CD8-positive, alpha-beta memory T cell (primary cell): Measurements from ENCODE around the gene GHRH. TPM values are rescaled to one million over a fixed set of nuclear protein-coding genes. Genes with fewer than 3 reads are reported as not detected.

ENCODE experiments used
- CTCF ChIA-PET: fragments of 350-600 bp; sonication (Branson Sonifier 250); formaldehyde crosslinking; loops from one replicate; lab custom pipeline; 2021; ENCODE audit warnings: antibody characterized with exemption; lab: Charles Lee
- POLR2A ChIA-PET: fragments of 350-600 bp; sonication (Branson Sonifier 250); formaldehyde crosslinking; loops from one replicate; lab custom pipeline; 2021; ENCODE audit warnings: antibody characterized with exemption; lab: Charles Lee
- DNase-seq, 5 donors: peaks; one replicate each; pipeline versions ENCODE4 v3.0.0 to v3.0.0-alpha.2; 2020 to 2022; ENCODE audit warnings: mixed read lengths in 1 of 5
- H3K27ac ChIP-seq: one replicate; pipeline ENCODE4 v1.7.0; 2013; ENCODE audit warnings: low read depth, mild to moderate bottlenecking, low read length, moderate library complexity
- H3K27me3 ChIP-seq: 2 replicates; pipeline ENCODE4 v1.7.0; 2013; ENCODE audit warnings: low read length, mild to moderate bottlenecking; ENCODE audit not compliant: insufficient read depth, poor library complexity, severe bottlenecking
- H3K36me3 ChIP-seq: 2 replicates; pipeline ENCODE4 v1.7.0; 2013; ENCODE audit warnings: mild to moderate bottlenecking, low read length, moderate library complexity; ENCODE audit not compliant: insufficient read depth
- H3K4me1 ChIP-seq: 2 replicates; pipeline ENCODE4 v1.7.0; 2013; ENCODE audit warnings: mild to moderate bottlenecking, low read length, moderate library complexity; ENCODE audit not compliant: insufficient read depth
- H3K4me3 ChIP-seq: 2 replicates; pipeline ENCODE4 v1.7.0; 2013; ENCODE audit warnings: mild to moderate bottlenecking, low read length
- H3K9me3 ChIP-seq: 2 replicates; pipeline ENCODE4 v1.7.0; 2013; ENCODE audit warnings: mild to moderate bottlenecking, low read length
- H3K27ac Mint-ChIP-seq, 8 donors: one replicate each; pipeline ENCODE4 v1.8.0; 2020 to 2021; ENCODE audit warnings: mixed read lengths in 8 of 8, mild to moderate bottlenecking in 6 of 8, inconsistent platforms in 3 of 8, moderate library complexity in 3 of 8
- H3K27me3 Mint-ChIP-seq, 2 donors: one replicate each; pipeline ENCODE4 v1.8.0; 2020 to 2021; ENCODE audit warnings: mixed read lengths in 2 of 2, mild to moderate bottlenecking in 1 of 2, moderate library complexity in 1 of 2
- H3K36me3 Mint-ChIP-seq, 3 donors: one replicate each; pipeline ENCODE4 v1.8.0; 2020 to 2021; ENCODE audit warnings: mixed read lengths in 3 of 3, inconsistent platforms in 1 of 3, mild to moderate bottlenecking in 1 of 3
- H3K4me1 Mint-ChIP-seq, 3 donors: one replicate each; pipeline ENCODE4 v1.8.0; 2020 to 2021; ENCODE audit warnings: mixed read lengths in 3 of 3, inconsistent platforms in 1 of 3, mild to moderate bottlenecking in 1 of 3
- H3K4me3 Mint-ChIP-seq, 7 donors: one replicate each; pipeline ENCODE4 v1.8.0; 2020 to 2021; ENCODE audit warnings: mixed read lengths in 7 of 7, mild to moderate bottlenecking in 6 of 7, moderate library complexity in 4 of 7, inconsistent platforms in 2 of 7
- H3K9me3 Mint-ChIP-seq, 5 donors: one replicate each; pipeline ENCODE4 v1.8.0; 2020 to 2022; ENCODE audit warnings: mixed read lengths in 5 of 5, mild to moderate bottlenecking in 3 of 5, moderate library complexity in 2 of 5, inconsistent platforms in 1 of 5
- polyA plus RNA-seq: library from polyadenylated mRNA; unstranded; fragments of 300-500 nt; fragmentation: Illumina TruSeq; gene quantifications from one replicate; pipeline ENCODE4 v1.2.3, GENCODE V29; 2021
- total RNA-seq, 2 experiments: library from RNA; stranded (reverse); gene quantifications; one replicate each; pipeline ENCODE4 v1.2.3, GENCODE V29; 2021

GHRH gene
- total and polyA plus RNA-seq, 3 experiments from 2014 or later: not detected

DNA sequence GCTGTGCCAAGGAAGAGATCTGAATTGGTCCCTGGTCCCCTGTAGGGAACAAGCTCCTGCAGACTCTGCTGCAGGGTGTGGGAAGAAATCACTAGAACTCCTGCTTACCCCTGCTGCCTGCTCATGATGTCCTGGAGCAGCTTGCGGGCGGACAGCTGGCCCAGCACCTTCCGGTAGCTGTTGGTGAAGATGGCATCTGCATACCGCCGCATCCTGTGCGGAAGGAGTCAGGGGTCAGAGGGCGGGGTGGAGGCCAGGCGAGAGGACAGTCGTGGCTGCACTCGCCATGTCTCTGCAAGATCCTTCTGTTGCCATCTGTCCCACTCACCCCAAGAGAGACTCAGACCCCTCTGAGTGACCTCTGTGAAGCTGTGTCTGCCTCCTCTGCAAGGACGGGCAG is 5.3 kb downstream of the GHRH start:
- no peaks in the 10 kb centered on the region for H3K9me3 ChIP-seq
- H3K4me1 ChIP-seq: no peaks in the 10 kb centered on the region
- no peaks in the 10 kb centered on the region for H3K4me1 Mint-ChIP-seq
- H3K9me3 Mint-ChIP-seq: peaks cover 0 to 6% (median 1%) of the 10 kb centered on the region in 5 donors
- H3K27ac Mint-ChIP-seq: peak overlapping the region in 1 of 8 donors; percentile 55
- no peaks in the 10 kb centered on the region for H3K36me3 ChIP-seq
- H3K4me3 Mint-ChIP-seq: no peak overlapping the region
- H3K27me3 Mint-ChIP-seq: peaks cover 0 to 29% of the 10 kb centered on the region in 2 donors
- POLR2A ChIA-PET: no interaction called here
- CTCF ChIA-PET: interaction anchor here (0.6 kb wide), 1 partner anchor 67 kb away, joined by 3 read pairs; no protein-coding TSS in a partner anchor
- H3K4me3 ChIP-seq: no peak overlapping the region
- H3K36me3 Mint-ChIP-seq: no peaks in the 10 kb centered on the region
- H3K27ac ChIP-seq: no peak overlapping the region
- DNase-seq: no peak
- H3K27me3 ChIP-seq: peaks cover 9% of the 10 kb centered on the region

DNA sequence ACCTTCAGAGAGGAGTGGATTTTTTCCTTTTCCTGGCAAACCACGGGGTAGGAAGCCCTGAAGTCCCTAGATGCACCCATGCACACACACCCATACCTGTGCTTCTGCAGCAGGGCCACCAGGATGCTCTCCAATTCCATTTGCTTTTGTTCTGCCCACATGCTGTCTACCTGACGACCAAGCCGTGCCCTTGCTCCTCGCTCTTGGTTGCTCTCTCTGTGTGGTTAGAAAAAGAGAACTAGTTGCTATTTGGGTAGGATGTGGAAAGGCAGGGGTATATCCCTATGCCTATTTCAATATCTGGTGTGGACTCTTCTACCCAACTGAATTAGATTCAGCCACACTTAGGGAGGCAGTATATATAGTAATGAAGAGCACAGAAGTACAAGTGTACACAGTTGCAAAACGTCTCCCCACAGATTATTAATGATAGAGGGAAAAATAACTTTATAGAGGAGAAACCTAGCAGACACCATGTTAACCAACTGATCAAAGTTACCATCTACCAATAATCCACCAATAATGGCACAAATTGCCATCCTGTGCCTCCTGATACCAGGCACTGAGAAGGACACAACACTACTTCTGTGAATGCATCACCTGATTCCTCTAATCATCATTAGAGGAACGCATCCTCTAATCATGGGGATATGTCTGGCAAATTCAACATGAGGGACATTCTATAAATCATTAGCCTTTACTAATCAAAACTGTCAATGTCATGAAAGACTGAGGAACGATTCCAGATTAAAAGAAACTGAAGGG is 7.3 kb downstream of the GHRH start:
- H3K9me3 ChIP-seq: no peaks in the 10 kb centered on the region
- ChIA-PET POLR2A (no interaction called here), CTCF (no interaction called here)
- no peaks in the 10 kb centered on the region for H3K36me3 ChIP-seq
- Mint-ChIP-seq H3K27me3 (peaks cover 0 to 12% of the 10 kb centered on the region in 2 donors), H3K4me1 (no peaks in the 10 kb centered on the region), H3K9me3 (peaks cover 0 to 6% (median 1%) of the 10 kb centered on the region in 5 donors), H3K27ac (peak overlapping the region in 1 of 8 donors; percentile 19), H3K4me3 (no peak overlapping the region), H3K36me3 (peaks cover 0 to 2% (median 0%) of the 10 kb centered on the region in 3 donors)
- DNase-seq: no peak
- H3K27ac ChIP-seq: no peak overlapping the region
- no peaks in the 10 kb centered on the region for H3K4me1 ChIP-seq
- H3K4me3 ChIP-seq: no peak overlapping the region
- H3K27me3 ChIP-seq: no peaks in the 10 kb centered on the region

DNA sequence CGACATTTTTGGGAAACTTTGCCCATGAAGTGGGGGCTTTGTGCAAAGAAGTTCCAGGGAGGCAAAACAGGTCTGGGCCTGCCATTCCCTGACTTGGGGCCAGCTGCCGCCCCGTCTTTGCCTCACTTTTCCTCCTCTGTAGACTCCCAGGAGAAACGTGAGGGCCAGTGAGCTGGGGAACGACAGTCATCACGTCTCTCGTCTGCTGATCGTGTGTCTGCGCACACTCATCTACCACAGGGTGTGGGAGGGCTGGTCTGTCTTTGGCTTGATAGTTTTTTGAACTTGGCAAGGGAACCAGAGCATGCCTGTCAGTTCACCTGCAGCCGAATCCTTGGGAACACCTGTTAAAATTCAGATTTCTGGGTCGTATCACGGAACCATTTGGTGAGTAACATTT is 8.5 kb downstream of the GHRH start:
- ChIA-PET CTCF (no interaction called here), POLR2A (no interaction called here)
- H3K27me3 ChIP-seq: no peaks in the 10 kb centered on the region
- DNase-seq: no peak
- H3K4me1 ChIP-seq: no peaks in the 10 kb centered on the region
- no peak overlapping the region for H3K27ac ChIP-seq
- peaks cover 0 to 6% (median 1%) of the 10 kb centered on the region in 5 donors for H3K9me3 Mint-ChIP-seq
- peaks cover 0 to 7% of the 10 kb centered on the region in 2 donors for H3K27me3 Mint-ChIP-seq
- no peak overlapping the region for H3K27ac Mint-ChIP-seq
- peaks cover 0 to 2% (median 0%) of the 10 kb centered on the region in 3 donors for H3K36me3 Mint-ChIP-seq
- H3K4me3 Mint-ChIP-seq: no peak overlapping the region
- no peaks in the 10 kb centered on the region for H3K9me3 ChIP-seq
- H3K4me1 Mint-ChIP-seq: no peaks in the 10 kb centered on the region
- no peak overlapping the region for H3K4me3 ChIP-seq
- no peaks in the 10 kb centered on the region for H3K36me3 ChIP-seq

DNA sequence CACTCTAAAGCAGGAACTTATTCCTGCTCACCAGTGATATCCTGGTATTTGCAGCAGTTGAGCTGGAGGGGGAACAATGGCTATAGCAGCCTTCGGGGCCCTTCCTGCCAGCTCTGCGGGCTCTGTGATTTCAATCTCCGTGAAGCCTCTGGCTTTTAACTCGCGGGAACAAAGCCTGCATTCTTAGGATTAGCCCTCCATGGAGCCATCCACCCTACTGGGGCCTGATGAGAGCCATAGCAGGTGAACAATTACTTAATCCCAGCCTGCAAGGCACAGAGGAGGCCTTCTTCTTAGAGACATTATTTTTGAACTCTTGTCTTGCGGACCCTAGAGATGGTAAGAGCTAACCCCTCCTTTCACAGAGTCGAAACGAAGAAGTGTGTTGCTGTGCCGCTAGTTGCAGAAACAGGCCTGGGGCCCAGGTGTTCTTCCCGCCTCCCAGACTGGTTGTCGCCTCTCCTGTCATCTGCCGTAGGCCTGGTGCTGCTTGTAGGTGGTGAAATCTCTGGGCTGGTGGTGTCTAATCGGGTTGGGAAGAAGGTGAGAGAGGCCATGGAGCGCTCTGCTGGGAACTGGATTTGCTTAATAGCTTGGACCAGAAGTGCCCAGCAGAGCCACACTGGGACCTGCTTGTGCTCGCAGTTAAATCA is 9.7 kb downstream of the GHRH start:
- Histone ChIP-seq H3K4me3 (no peak overlapping the region), H3K27me3 (no peaks in the 10 kb centered on the region), H3K36me3 (no peaks in the 10 kb centered on the region), H3K4me1 (no peaks in the 10 kb centered on the region), H3K27ac (no peak overlapping the region), H3K9me3 (no peaks in the 10 kb centered on the region)
- H3K4me3 Mint-ChIP-seq: no peak overlapping the region
- DNase-seq: no peak
- H3K27ac Mint-ChIP-seq: peak overlapping the region in 2 of 8 donors; percentile 34 to 58
- POLR2A ChIA-PET: no interaction called here
- H3K36me3 Mint-ChIP-seq: peaks cover 0 to 2% (median 0%) of the 10 kb centered on the region in 3 donors
- no peaks in the 10 kb centered on the region for H3K4me1 Mint-ChIP-seq
- CTCF ChIA-PET: no interaction called here
- peaks cover 0 to 7% of the 10 kb centered on the region in 2 donors for H3K27me3 Mint-ChIP-seq
- peaks cover 0 to 6% (median 1%) of the 10 kb centered on the region in 5 donors for H3K9me3 Mint-ChIP-seq

DNA sequence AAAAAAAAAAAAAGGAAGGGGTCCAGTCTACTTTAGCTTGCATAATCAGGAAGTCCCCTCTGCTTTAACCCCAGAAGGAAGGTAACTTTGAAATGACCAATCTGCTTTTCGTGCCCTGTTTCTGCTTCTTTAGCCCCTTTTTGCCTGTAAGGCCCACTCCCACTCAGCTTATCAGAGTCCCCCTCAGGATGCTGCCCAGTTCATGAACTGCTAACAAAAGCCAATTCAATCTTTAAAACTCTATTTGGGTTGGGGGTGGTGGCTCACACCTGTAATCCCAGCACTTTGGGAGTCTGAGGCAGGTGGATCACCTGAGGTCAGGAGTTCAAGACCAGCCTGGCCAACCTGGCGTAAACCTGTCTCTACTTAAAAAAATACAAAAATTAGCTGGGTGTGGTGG is 12.3 kb downstream of the GHRH start:
- Histone ChIP-seq H3K36me3 (no peaks in the 10 kb centered on the region), H3K27ac (no peak overlapping the region), H3K9me3 (no peaks in the 10 kb centered on the region), H3K27me3 (no peaks in the 10 kb centered on the region), H3K4me3 (no peak overlapping the region), H3K4me1 (no peaks in the 10 kb centered on the region)
- no peaks in the 10 kb centered on the region for H3K4me1 Mint-ChIP-seq
- DNase-seq: no peak
- ChIA-PET CTCF (no interaction called here), POLR2A (no interaction called here)
- no peak overlapping the region for H3K4me3 Mint-ChIP-seq
- no peak overlapping the region for H3K27ac Mint-ChIP-seq
- H3K27me3 Mint-ChIP-seq: peaks cover 0 to 4% of the 10 kb centered on the region in 2 donors
- H3K9me3 Mint-ChIP-seq: peaks cover 0 to 2% (median under 1%) of the 10 kb centered on the region in 5 donors
- H3K36me3 Mint-ChIP-seq: peaks cover 0 to 7% (median 3%) of the 10 kb centered on the region in 3 donors

DNA sequence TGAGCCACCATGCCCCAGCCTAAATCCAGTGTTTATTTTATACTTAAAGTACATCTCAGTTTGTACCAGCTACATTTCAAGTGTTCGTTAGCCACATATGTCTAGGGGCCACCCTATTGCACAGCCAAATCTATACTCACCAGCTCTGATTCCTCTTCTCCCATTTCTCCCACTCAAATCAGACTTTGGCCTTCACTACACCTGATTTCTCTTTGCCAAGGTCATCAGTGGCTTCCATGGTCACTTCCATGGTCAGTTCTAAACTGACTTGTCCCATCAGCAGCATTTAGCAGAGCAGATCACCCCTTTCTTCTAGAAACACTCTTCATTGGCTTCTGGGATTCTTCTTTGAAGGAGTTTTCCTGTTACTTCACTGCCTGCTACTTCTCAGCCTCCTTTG is 14.1 kb downstream of the GHRH start:
- ChIA-PET POLR2A (no interaction called here), CTCF (no interaction called here)
- Mint-ChIP-seq H3K36me3 (peaks cover 5 to 23% (median 7%) of the 10 kb centered on the region in 3 donors), H3K4me1 (no peaks in the 10 kb centered on the region), H3K27ac (peak overlapping the region in 2 of 8 donors; percentile 4 to 62), H3K9me3 (no peaks in the 10 kb centered on the region), H3K4me3 (no peak overlapping the region), H3K27me3 (no peaks in the 10 kb centered on the region)
- Histone ChIP-seq H3K4me3 (no peak overlapping the region), H3K36me3 (peaks cover 5% of the 10 kb centered on the region), H3K9me3 (no peaks in the 10 kb centered on the region), H3K27me3 (no peaks in the 10 kb centered on the region), H3K4me1 (no peaks in the 10 kb centered on the region), H3K27ac (no peak overlapping the region)
- no peak for DNase-seq

DNA sequence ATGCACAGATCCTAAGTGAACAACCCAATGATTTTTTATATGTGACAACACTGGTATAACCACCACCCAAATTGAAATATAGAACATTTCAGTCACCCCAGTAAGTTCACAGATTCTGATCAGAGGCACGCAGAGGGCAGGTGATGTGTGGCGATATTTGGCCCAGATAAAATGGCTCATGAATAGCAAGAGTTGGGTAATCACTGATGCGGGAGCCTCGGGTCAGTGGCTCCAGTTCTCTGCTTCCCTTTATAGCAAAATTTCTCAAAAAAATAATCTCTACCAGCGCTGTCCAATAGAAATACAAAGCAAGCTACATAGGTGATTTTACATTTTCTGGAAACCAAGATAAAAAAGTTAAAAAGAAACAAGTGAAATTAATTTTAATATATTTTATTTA is 14.9 kb downstream of the GHRH start:
- no peak overlapping the region for H3K27ac ChIP-seq
- H3K9me3 ChIP-seq: no peaks in the 10 kb centered on the region
- H3K4me1 ChIP-seq: no peaks in the 10 kb centered on the region
- ChIA-PET POLR2A (no interaction called here), CTCF (no interaction called here)
- Mint-ChIP-seq H3K4me1 (no peaks in the 10 kb centered on the region), H3K27me3 (no peaks in the 10 kb centered on the region), H3K4me3 (no peak overlapping the region), H3K27ac (peak overlapping the region in 1 of 8 donors; percentile 32), H3K36me3 (peaks cover 5 to 30% (median 13%) of the 10 kb centered on the region in 3 donors), H3K9me3 (no peaks in the 10 kb centered on the region)
- H3K4me3 ChIP-seq: no peak overlapping the region
- H3K27me3 ChIP-seq: no peaks in the 10 kb centered on the region
- peaks cover 13% of the 10 kb centered on the region for H3K36me3 ChIP-seq
- DNase-seq: no peak
